ENCODE data around the gene FLNC.
A peak's percentile ranks its signal among the peaks of the same experiment; 100 is the strongest.

The FLNC gene

GRCh38 chr7:128831994-128832879 lies 2.0 kb downstream of the FLNC start:
- DNase-seq: peak; percentile 93

GRCh38 chr7:128832880-128833147 lies 2.6 kb downstream of the FLNC start:
- no peak for DNase-seq

- DNase-seq: peak; percentile 98
Measured at GRCh38 chr7:128833148-128833945, 3.1 kb downstream of the FLNC start.

GRCh38 chr7:128833946-128834325 lies 3.7 kb downstream of the FLNC start:
- DNase-seq: no peak

- DNase-seq: no peak
Measured at GRCh38 chr7:128835231-128835751, 5.1 kb downstream of the FLNC start.

GRCh38 chr7:128835790-128836641 lies 5.8 kb downstream of the FLNC start:
- no peak for DNase-seq

- DNase-seq: no peak
Measured at GRCh38 chr7:128836729-128837348, 6.6 kb downstream of the FLNC start.

GRCh38 chr7:128837521-128837921 lies 7.3 kb downstream of the FLNC start:
- no peak for DNase-seq

- no peak for DNase-seq
Measured at GRCh38 chr7:128838109-128838779, 8.0 kb downstream of the FLNC start.

GRCh38 chr7:128838981-128839731 lies 8.9 kb downstream of the FLNC start:
- no peak for DNase-seq

- no peak for DNase-seq
Measured at GRCh38 chr7:128839751-128840177, 9.6 kb downstream of the FLNC start.

GRCh38 chr7:128840326-128841170 lies 10.3 kb downstream of the FLNC start:
- DNase-seq: no peak

- no peak for DNase-seq
Measured at GRCh38 chr7:128841171-128841690, 11.0 kb downstream of the FLNC start.

GRCh38 chr7:128841921-128842673 lies 11.9 kb downstream of the FLNC start:
- DNase-seq: no peak

GRCh38 chr7:128842674-128843641 lies 12.8 kb downstream of the FLNC start:
- DNase-seq: no peak

- DNase-seq: no peak
Measured at GRCh38 chr7:128843938-128844621, 13.9 kb downstream of the FLNC start.

GRCh38 chr7:128844777-128845311 lies 14.6 kb downstream of the FLNC start:
- no peak for DNase-seq
